ENCODE results near the gene ERH.

DNA sequence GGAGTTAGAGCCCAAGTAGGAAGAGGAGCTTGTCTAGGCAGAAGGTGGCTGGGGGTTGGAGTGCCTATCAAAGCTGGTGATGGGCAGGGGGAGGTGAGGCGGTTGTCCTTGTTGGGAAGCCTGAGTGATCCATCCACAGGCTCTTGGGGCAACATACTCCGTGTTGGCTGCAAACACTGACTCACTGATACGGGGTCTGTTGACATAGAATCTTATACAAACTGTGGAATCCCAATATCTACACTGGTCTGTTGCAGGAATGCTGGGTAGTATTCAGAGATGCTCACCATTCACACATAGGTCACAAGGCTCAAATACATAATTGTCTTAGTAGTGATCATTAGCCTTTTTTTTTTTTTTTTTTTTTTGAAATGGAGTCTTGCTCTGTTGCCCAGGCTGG lies 26.0 kb downstream of the ERH start:
- TF ChIP-seq, protein P1, sequence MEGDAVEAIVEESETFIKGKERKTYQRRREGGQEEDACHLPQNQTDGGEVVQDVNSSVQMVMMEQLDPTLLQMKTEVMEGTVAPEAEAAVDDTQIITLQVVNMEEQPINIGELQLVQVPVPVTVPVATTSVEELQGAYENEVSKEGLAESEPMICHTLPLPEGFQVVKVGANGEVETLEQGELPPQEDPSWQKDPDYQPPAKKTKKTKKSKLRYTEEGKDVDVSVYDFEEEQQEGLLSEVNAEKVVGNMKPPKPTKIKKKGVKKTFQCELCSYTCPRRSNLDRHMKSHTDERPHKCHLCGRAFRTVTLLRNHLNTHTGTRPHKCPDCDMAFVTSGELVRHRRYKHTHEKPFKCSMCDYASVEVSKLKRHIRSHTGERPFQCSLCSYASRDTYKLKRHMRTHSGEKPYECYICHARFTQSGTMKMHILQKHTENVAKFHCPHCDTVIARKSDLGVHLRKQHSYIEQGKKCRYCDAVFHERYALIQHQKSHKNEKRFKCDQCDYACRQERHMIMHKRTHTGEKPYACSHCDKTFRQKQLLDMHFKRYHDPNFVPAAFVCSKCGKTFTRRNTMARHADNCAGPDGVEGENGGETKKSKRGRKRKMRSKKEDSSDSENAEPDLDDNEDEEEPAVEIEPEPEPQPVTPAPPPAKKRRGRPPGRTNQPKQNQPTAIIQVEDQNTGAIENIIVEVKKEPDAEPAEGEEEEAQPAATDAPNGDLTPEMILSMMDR (IDR thresholded peaks at IDR 0.05): no peak
- TF ChIP-seq POLR2AphosphoS5 (IDR thresholded peaks at IDR 0.05) (no peak), POLR2A (IDR thresholded peaks at IDR 0.05) (no peak)
